ENCODE results near the gene APPBP2.

APPBP2 gene

DNA sequence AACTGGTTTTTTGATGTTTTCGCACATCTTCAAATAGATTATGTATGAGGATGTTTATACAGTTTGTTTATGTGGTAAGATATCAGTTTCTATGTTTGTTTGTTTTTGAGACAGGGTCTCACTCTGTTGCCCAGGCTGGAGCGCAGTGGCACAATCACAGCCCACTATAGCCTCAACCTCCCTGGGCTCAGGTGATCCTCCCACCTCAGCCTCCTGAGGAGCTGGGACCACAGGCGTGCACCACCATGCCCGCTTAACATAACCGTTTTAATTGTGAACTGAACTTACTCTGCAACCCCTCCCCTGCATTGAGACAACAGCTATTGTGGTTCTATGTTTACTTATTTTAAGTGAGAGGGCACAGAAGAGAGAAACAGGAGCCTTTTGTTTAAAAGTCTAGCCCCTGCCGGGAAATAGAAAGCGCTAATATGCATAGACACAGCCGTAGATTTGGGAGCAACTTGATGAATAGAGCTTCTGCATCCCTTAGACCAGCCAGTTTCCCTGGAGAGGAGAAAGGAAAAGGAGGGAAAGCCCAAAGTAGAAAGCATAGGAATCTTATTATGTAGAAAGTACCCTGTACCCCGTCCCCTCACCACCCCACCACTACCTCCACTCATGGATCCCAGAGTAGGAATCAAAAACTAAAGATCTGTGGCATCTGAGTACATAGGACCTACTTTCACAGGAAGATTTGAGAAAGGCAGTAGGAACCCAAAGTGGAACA is 19.6 kb upstream of the APPBP2 start:
- H3K27me3 Mint-ChIP-seq (ENCODE audit: low read depth), result no peaks in the 10 kb centered on the region
- H3K4me1 Mint-ChIP-seq (ENCODE audit: low read depth), result no peaks in the 10 kb centered on the region
- no peaks in the 10 kb centered on the region for H3K36me3 Mint-ChIP-seq (ENCODE audit: low read depth)
- H3K27ac Mint-ChIP-seq, result no peak overlapping the region
- no peaks in the 10 kb centered on the region for H3K9me3 Mint-ChIP-seq
- DNase-seq (ENCODE audit: low spot score), result no peak
- no peak overlapping the region for H3K4me3 Mint-ChIP-seq

GRCh38 chr17:60542071-60542470 is 16.0 kb upstream of the APPBP2 start:
- H3K27me3 Mint-ChIP-seq (ENCODE audit: low read depth), result no peaks in the 10 kb centered on the region
- no peak overlapping the region for H3K27ac Mint-ChIP-seq
- no peaks in the 10 kb centered on the region for H3K4me1 Mint-ChIP-seq (ENCODE audit: low read depth)
- no peak overlapping the region for H3K4me3 Mint-ChIP-seq
- no peak for DNase-seq (ENCODE audit: low spot score)
- H3K36me3 Mint-ChIP-seq (ENCODE audit: low read depth), result no peaks in the 10 kb centered on the region
- H3K9me3 Mint-ChIP-seq, result no peaks in the 10 kb centered on the region

- Mint-ChIP-seq H3K36me3 (ENCODE audit: low read depth) (no peaks in the 10 kb centered on the region), H3K4me3 (no peak overlapping the region), H3K9me3 (no peaks in the 10 kb centered on the region), H3K27me3 (ENCODE audit: low read depth) (no peaks in the 10 kb centered on the region), H3K4me1 (ENCODE audit: low read depth) (no peaks in the 10 kb centered on the region), H3K27ac (no peak overlapping the region)
- no peak for DNase-seq (ENCODE audit: low spot score)
Measured at GRCh38 chr17:60540460-60540859, 14.4 kb upstream of the APPBP2 start.

DNA sequence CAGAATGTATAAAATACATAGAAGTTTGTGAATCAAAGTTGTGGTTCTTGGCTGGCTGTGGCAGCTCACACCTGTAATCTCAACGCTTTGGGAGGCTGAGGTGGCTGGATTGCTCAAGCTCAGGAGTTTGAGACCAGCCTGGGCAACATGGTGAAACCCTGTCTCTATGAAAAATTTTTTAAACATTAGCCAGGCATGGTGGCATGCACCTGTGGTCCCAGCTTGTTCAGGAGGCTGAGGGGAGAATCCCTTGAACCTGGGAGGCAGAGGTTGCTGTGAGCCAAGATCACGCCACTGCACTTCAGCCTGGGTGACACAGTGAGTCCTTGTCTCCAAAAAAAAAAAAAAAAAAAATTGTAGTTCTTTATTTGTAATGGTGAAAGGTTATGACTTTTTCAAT is 13.8 kb upstream of the APPBP2 start:
- Mint-ChIP-seq H3K9me3 (no peaks in the 10 kb centered on the region), H3K4me1 (ENCODE audit: low read depth) (no peaks in the 10 kb centered on the region), H3K4me3 (no peak overlapping the region), H3K27ac (no peak overlapping the region), H3K27me3 (ENCODE audit: low read depth) (no peaks in the 10 kb centered on the region), H3K36me3 (ENCODE audit: low read depth) (no peaks in the 10 kb centered on the region)
- no peak for DNase-seq (ENCODE audit: low spot score)

- Mint-ChIP-seq H3K27me3 (ENCODE audit: low read depth) (peaks cover 3% of the 10 kb centered on the region), H3K4me3 (no peak overlapping the region), H3K9me3 (no peaks in the 10 kb centered on the region), H3K4me1 (ENCODE audit: low read depth) (no peaks in the 10 kb centered on the region), H3K36me3 (ENCODE audit: low read depth) (no peaks in the 10 kb centered on the region), H3K27ac (no peak overlapping the region)
- no peak for DNase-seq (ENCODE audit: low spot score)
Measured at GRCh38 chr17:60538726-60539125, 12.7 kb upstream of the APPBP2 start.

GRCh38 chr17:60535382-60536279 is 9.6 kb upstream of the APPBP2 start:
- peaks cover 3% of the 10 kb centered on the region for H3K27me3 Mint-ChIP-seq (ENCODE audit: low read depth)
- H3K4me3 Mint-ChIP-seq, result no peak overlapping the region
- no peak for DNase-seq (ENCODE audit: low spot score)
- no peak overlapping the region for H3K27ac Mint-ChIP-seq
- H3K36me3 Mint-ChIP-seq (ENCODE audit: low read depth), result no peaks in the 10 kb centered on the region
- no peaks in the 10 kb centered on the region for H3K4me1 Mint-ChIP-seq (ENCODE audit: low read depth)
- no peaks in the 10 kb centered on the region for H3K9me3 Mint-ChIP-seq

GRCh38 chr17:60534613-60535157 is 8.6 kb upstream of the APPBP2 start:
- H3K4me1 Mint-ChIP-seq (ENCODE audit: low read depth), result no peaks in the 10 kb centered on the region
- no peak overlapping the region for H3K4me3 Mint-ChIP-seq
- no peaks in the 10 kb centered on the region for H3K36me3 Mint-ChIP-seq (ENCODE audit: low read depth)
- H3K27ac Mint-ChIP-seq, result no peak overlapping the region
- no peak for DNase-seq (ENCODE audit: low spot score)
- peaks cover 3% of the 10 kb centered on the region for H3K27me3 Mint-ChIP-seq (ENCODE audit: low read depth)
- H3K9me3 Mint-ChIP-seq, result no peaks in the 10 kb centered on the region

GRCh38 chr17:60534010-60534555 is 8.0 kb upstream of the APPBP2 start:
- Mint-ChIP-seq H3K4me3 (no peak overlapping the region), H3K4me1 (ENCODE audit: low read depth) (no peaks in the 10 kb centered on the region)
- DNase-seq (ENCODE audit: low spot score), result no peak

GRCh38 chr17:60529806-60530205 is 3.8 kb upstream of the APPBP2 start:
- H3K27ac Mint-ChIP-seq, result no peak overlapping the region
- no peak for DNase-seq (ENCODE audit: low spot score)
- H3K4me3 Mint-ChIP-seq, result no peak overlapping the region
- peaks cover 10% of the 10 kb centered on the region for H3K4me1 Mint-ChIP-seq (ENCODE audit: low read depth)
- H3K9me3 Mint-ChIP-seq, result no peaks in the 10 kb centered on the region
- peaks cover 2% of the 10 kb centered on the region for H3K36me3 Mint-ChIP-seq (ENCODE audit: low read depth)
- H3K27me3 Mint-ChIP-seq (ENCODE audit: low read depth), result peaks cover 3% of the 10 kb centered on the region

More at GRCh38 chr17:60534010-60534555, 8.0 kb upstream of the APPBP2 start:
- peaks cover 3% of the 10 kb centered on the region for H3K27me3 Mint-ChIP-seq (ENCODE audit: low read depth)
- no peaks in the 10 kb centered on the region for H3K9me3 Mint-ChIP-seq
- no peaks in the 10 kb centered on the region for H3K36me3 Mint-ChIP-seq (ENCODE audit: low read depth)
- no peak overlapping the region for H3K27ac Mint-ChIP-seq

DNA sequence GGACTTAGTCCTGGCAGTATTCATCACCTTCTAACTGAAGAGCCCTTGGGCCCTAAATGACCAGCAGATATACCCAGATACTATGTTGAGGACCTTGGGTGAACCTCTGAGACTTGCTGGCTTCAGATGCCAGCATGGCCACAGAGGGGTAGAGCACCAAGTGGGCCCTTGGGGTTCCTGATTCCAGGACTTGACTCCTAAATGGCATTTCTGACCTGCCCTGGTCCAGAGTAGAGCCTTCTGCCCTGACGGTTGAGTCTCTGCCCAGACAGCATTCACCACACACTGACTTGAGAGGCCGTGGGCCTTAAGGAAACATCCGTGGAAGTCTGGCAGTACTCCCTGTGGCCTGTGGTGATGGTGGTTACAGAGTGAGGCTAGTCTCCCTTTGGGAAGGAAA is 2.8 kb upstream of the APPBP2 start:
- no peak for DNase-seq (ENCODE audit: low spot score)
- no peaks in the 10 kb centered on the region for H3K9me3 Mint-ChIP-seq
- peaks cover 2% of the 10 kb centered on the region for H3K36me3 Mint-ChIP-seq (ENCODE audit: low read depth)
- H3K27me3 Mint-ChIP-seq (ENCODE audit: low read depth), result no peaks in the 10 kb centered on the region
- H3K27ac Mint-ChIP-seq, result no peak overlapping the region
- H3K4me3 Mint-ChIP-seq, result no peak overlapping the region
- H3K4me1 Mint-ChIP-seq (ENCODE audit: low read depth), result peaks cover 18% of the 10 kb centered on the region

GRCh38 chr17:60527701-60528100 is 1.7 kb upstream of the APPBP2 start:
- Mint-ChIP-seq H3K9me3 (no peaks in the 10 kb centered on the region), H3K27ac (no peak overlapping the region), H3K4me3 (peak overlapping the region; percentile 31), H3K27me3 (ENCODE audit: low read depth) (no peaks in the 10 kb centered on the region), H3K36me3 (ENCODE audit: low read depth) (peaks cover 4% of the 10 kb centered on the region), H3K4me1 (ENCODE audit: low read depth) (peaks cover 23% of the 10 kb centered on the region)
- DNase-seq (ENCODE audit: low spot score), result no peak

DNA sequence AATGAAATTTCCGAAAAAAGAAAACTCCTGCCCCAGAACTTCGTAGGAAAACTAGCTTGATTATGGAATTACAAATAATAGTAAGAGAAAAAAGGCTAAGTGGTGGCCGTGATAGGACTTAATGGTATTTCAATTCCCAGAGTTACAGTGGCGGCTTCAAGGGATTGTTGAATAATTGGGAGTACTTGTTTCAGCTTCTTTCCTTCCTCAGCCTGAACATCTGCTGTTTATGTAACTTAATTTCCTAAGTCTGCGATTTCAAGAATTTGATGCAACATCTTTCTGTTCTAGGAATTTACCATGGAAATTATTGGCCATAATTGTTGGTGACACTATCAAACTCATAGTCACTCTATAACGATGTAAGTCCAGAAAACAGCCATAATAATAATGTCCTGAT is 684 bp upstream of the APPBP2 start:
- no peak for DNase-seq (ENCODE audit: low spot score)
- H3K4me1 Mint-ChIP-seq (ENCODE audit: low read depth), result peaks cover 26% of the 10 kb centered on the region
- H3K36me3 Mint-ChIP-seq (ENCODE audit: low read depth), result peaks cover 4% of the 10 kb centered on the region
- no peaks in the 10 kb centered on the region for H3K9me3 Mint-ChIP-seq
- peak overlapping the region; percentile 97 for H3K27ac Mint-ChIP-seq
- H3K4me3 Mint-ChIP-seq, result peak overlapping the region; percentile 98
- no peaks in the 10 kb centered on the region for H3K27me3 Mint-ChIP-seq (ENCODE audit: low read depth)

- Mint-ChIP-seq H3K4me1 (ENCODE audit: low read depth) (peaks cover 28% of the 10 kb centered on the region), H3K27me3 (ENCODE audit: low read depth) (no peaks in the 10 kb centered on the region)
Measured at GRCh38 chr17:60525328-60525684, 736 bp downstream of the APPBP2 start.

More at GRCh38 chr17:60525328-60525684, 736 bp downstream of the APPBP2 start:
- peaks cover 10% of the 10 kb centered on the region for H3K36me3 Mint-ChIP-seq (ENCODE audit: low read depth)
- H3K27ac Mint-ChIP-seq, result peak overlapping the region; percentile 97
- no peaks in the 10 kb centered on the region for H3K9me3 Mint-ChIP-seq
- peak overlapping the region; percentile 98 for H3K4me3 Mint-ChIP-seq
- no peak for DNase-seq (ENCODE audit: low spot score)
